Upper lobe of right lung (tissue), 1 donor: ENCODE results near the gene DTNBP1. TPM values are rescaled to one million over a fixed set of nuclear protein-coding genes. Genes with fewer than 3 reads are reported as not detected.

Source experiments
- ATAC-seq: fragments of 200-7000 bp; cut with Tn5 transposase; one replicate; pipeline ENCODE4 v1.9.1; 2020; ENCODE audit warnings: mild to moderate bottlenecking, moderate library complexity
- DNase-seq: peaks from one replicate; pipeline ENCODE4 v3.0.0-alpha.2; 2020
- H3K27ac ChIP-seq: fragments of 200-600 bp; one replicate; pipeline ENCODE4 v1.8.0; 2022
- H3K27me3 ChIP-seq: fragments of 200-600 bp; one replicate; pipeline ENCODE4 v1.8.0; 2022; ENCODE audit warnings: mild to moderate bottlenecking
- H3K36me3 ChIP-seq: fragments of 200-600 bp; one replicate; pipeline ENCODE4 v1.8.0; 2022
- H3K4me1 ChIP-seq: fragments of 200-600 bp; one replicate; pipeline ENCODE4 v1.8.0; 2022
- H3K4me3 ChIP-seq: fragments of 200-600 bp; one replicate; pipeline ENCODE4 v1.8.0; 2022; ENCODE audit warnings: mild to moderate bottlenecking
- H3K9me3 ChIP-seq: fragments of 200-600 bp; one replicate; pipeline ENCODE4 v1.8.0; 2022
- CTCF ChIP-seq: fragments of 200-600 bp; IDR thresholded peaks from one replicate; pipeline ENCODE4 v1.8.0; 2022; ENCODE audit warnings: antibody characterized with exemption
- intact Hi-C: fragments of 100-400 bp; cut with DNase I; formaldehyde crosslinking; loops from one replicate; pipeline ENCODE4 v1.11.0; 2022
- total RNA-seq: library from RNA; stranded (reverse); fragmentation: NEBNext Ultra II Directional; extraction: Animal tissue kit (Norgen Biotek cat#: 25700); gene quantifications from one replicate; pipeline ENCODE4 v1.2.1, GENCODE V29; 2021
- donor health status: DM: no; HTN: yes; CAD: no; lungs with severe emphysema.

DTNBP1 gene
- total RNA-seq, 1 donor from 2014 or later: 25.9 TPM

GRCh38 chr6:15682965-15683822 is 20.4 kb upstream of the DTNBP1 start:
- DNase-seq: no peak
- intact Hi-C loops: no loop called here
- no peak for ATAC-seq
- TF ChIP-seq CTCF: no peak
- no peaks in the 10 kb centered on the region for H3K9me3 ChIP-seq
- H3K27me3 ChIP-seq: no peaks in the 10 kb centered on the region
- H3K27ac ChIP-seq: no peak overlapping the region
- no peak overlapping the region for H3K4me3 ChIP-seq
- no peaks in the 10 kb centered on the region for H3K4me1 ChIP-seq
- H3K36me3 ChIP-seq: no peaks in the 10 kb centered on the region

GRCh38 chr6:15681946-15682345 is 19.1 kb upstream of the DTNBP1 start:
- Histone ChIP-seq H3K27me3 (no peaks in the 10 kb centered on the region), H3K4me1 (no peaks in the 10 kb centered on the region), H3K36me3 (no peaks in the 10 kb centered on the region), H3K27ac (no peak overlapping the region), H3K4me3 (no peak overlapping the region), H3K9me3 (no peaks in the 10 kb centered on the region)
- no peak for ATAC-seq
- intact Hi-C loops: no loop called here
- DNase-seq: no peak
- TF ChIP-seq CTCF: no peak

GRCh38 chr6:15678514-15678913 is 15.7 kb upstream of the DTNBP1 start:
- Histone ChIP-seq H3K4me1 (no peaks in the 10 kb centered on the region), H3K4me3 (no peak overlapping the region), H3K36me3 (no peaks in the 10 kb centered on the region), H3K9me3 (no peaks in the 10 kb centered on the region), H3K27me3 (no peaks in the 10 kb centered on the region), H3K27ac (no peak overlapping the region)
- TF ChIP-seq CTCF: no peak
- no peak for DNase-seq
- intact Hi-C loops: no loop called here
- ATAC-seq: no peak

- no peak for ATAC-seq
- no peak overlapping the region for H3K27ac ChIP-seq
Measured at GRCh38 chr6:15677822-15678221, 15.0 kb upstream of the DTNBP1 start.

GRCh38 chr6:15675536-15676220 is 12.8 kb upstream of the DTNBP1 start:
- Histone ChIP-seq H3K27me3 (no peaks in the 10 kb centered on the region), H3K27ac (no peak overlapping the region), H3K4me1 (no peaks in the 10 kb centered on the region), H3K4me3 (no peak overlapping the region), H3K9me3 (no peaks in the 10 kb centered on the region), H3K36me3 (no peaks in the 10 kb centered on the region)
- TF ChIP-seq CTCF: no peak
- peak; percentile 73 for ATAC-seq
- DNase-seq: no peak
- intact Hi-C loops: no loop called here

More at GRCh38 chr6:15677822-15678221, 15.0 kb upstream of the DTNBP1 start:
- H3K36me3 ChIP-seq: no peaks in the 10 kb centered on the region
- no peak for TF ChIP-seq CTCF
- intact Hi-C loops: no loop called here
- H3K4me3 ChIP-seq: no peak overlapping the region
- H3K4me1 ChIP-seq: no peaks in the 10 kb centered on the region
- no peak for DNase-seq
- no peaks in the 10 kb centered on the region for H3K9me3 ChIP-seq
- no peaks in the 10 kb centered on the region for H3K27me3 ChIP-seq
